ENCODE measurements around the gene SLIT1.

The SLIT1 gene

DNA sequence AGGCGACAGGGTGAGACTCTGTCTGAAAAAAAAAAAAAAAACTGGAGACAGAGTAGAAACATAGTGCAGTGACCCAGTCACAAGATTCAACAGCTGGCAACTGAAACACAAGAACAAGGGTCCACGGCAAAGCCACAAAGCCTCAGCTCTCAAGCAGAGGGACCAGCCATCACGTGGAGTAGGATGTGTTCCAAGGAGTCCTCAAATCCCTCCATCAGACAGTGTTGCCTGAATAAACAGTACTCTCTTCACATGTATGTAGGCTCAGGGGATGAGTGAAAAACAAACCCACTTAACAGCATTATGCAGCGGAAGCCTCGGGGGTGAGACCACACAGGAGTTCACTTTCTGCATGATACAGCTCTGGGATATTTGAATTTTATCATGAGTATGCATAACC is 62.0 kb downstream of the SLIT1 start:
- no peak overlapping the region for H3K9ac ChIP-seq (ENCODE audit: low read length)
- no peaks in the 10 kb centered on the region for H3K4me1 ChIP-seq (ENCODE audit: insufficient read depth, low read length)
- H3K9me3 ChIP-seq (ENCODE audit: low read length) = no peaks in the 10 kb centered on the region
- H3K4me3 ChIP-seq (ENCODE audit: low read depth in 1 of 2, low read length in 2 of 2) = no peak overlapping the region
- H3K36me3 ChIP-seq (ENCODE audit: insufficient read depth, low read length) = no peaks in the 10 kb centered on the region
- H3K27ac ChIP-seq (ENCODE audit: low read depth, low read length) = no peak overlapping the region
- no peaks in the 10 kb centered on the region for H3K27me3 ChIP-seq (ENCODE audit: control insufficient read depth in 1 of 2, insufficient read depth in 2 of 2, low read length in 2 of 2)

- Histone ChIP-seq H3K27ac (ENCODE audit: low read depth, low read length) (no peak overlapping the region), H3K4me1 (ENCODE audit: insufficient read depth, low read length) (no peaks in the 10 kb centered on the region), H3K36me3 (ENCODE audit: insufficient read depth, low read length) (no peaks in the 10 kb centered on the region), H3K9me3 (ENCODE audit: low read length) (no peaks in the 10 kb centered on the region), H3K27me3 (ENCODE audit: control insufficient read depth in 1 of 2, insufficient read depth in 2 of 2, low read length in 2 of 2) (no peaks in the 10 kb centered on the region), H3K9ac (ENCODE audit: low read length) (no peak overlapping the region), H3K4me3 (ENCODE audit: low read depth in 1 of 2, low read length in 2 of 2) (no peak overlapping the region)
Measured at GRCh38 chr10:97121041-97121440, 64.7 kb downstream of the SLIT1 start.

GRCh38 chr10:97120370-97120769 is 65.4 kb downstream of the SLIT1 start:
- no peak overlapping the region for H3K4me3 ChIP-seq (ENCODE audit: low read depth in 1 of 2, low read length in 2 of 2)
- no peaks in the 10 kb centered on the region for H3K36me3 ChIP-seq (ENCODE audit: insufficient read depth, low read length)
- no peak overlapping the region for H3K27ac ChIP-seq (ENCODE audit: low read depth, low read length)
- no peak overlapping the region for H3K9ac ChIP-seq (ENCODE audit: low read length)
- H3K4me1 ChIP-seq (ENCODE audit: insufficient read depth, low read length) = no peaks in the 10 kb centered on the region
- no peaks in the 10 kb centered on the region for H3K9me3 ChIP-seq (ENCODE audit: low read length)
- H3K27me3 ChIP-seq (ENCODE audit: control insufficient read depth in 1 of 2, insufficient read depth in 2 of 2, low read length in 2 of 2) = no peaks in the 10 kb centered on the region

DNA sequence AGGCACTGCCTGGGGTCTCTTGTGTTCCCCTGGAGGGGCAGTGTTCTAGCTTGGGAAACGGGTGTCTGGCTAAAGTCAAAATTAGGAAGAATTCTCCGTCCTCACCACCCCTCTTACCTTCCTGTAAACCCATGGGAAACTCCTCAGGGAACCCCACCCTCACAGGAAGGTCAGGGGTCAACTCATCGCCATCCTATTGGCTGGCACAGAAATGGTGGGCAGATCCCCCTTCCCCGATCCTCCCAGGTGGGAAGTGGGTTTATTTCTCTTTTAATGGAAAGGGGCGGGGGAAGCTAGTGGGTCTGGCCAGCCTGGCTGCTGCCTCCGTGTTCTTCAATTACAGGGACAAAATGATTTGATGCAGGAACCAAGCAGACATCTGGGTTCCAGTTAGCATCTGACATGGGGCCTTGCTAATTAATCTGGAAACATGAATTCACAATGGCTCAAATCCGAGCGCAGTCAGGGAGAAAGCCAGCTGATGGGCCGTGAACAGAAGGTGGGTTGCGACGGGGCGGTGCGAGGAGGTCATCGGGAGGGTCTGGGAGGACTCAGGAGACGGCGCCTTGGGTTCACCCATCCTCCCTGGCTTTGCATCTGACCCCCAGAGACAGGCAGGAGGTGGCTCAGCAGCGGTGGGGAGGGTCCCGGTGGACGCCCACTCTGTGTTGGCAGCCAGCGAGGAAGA is 66.6 kb downstream of the SLIT1 start:
- Histone ChIP-seq H3K9me3 (ENCODE audit: low read length) (no peaks in the 10 kb centered on the region), H3K4me3 (ENCODE audit: low read depth in 1 of 2, low read length in 2 of 2) (no peak overlapping the region), H3K4me1 (ENCODE audit: insufficient read depth, low read length) (no peaks in the 10 kb centered on the region), H3K27ac (ENCODE audit: low read depth, low read length) (no peak overlapping the region), H3K36me3 (ENCODE audit: insufficient read depth, low read length) (no peaks in the 10 kb centered on the region), H3K9ac (ENCODE audit: low read length) (no peak overlapping the region), H3K27me3 (ENCODE audit: control insufficient read depth in 1 of 2, insufficient read depth in 2 of 2, low read length in 2 of 2) (no peaks in the 10 kb centered on the region)

GRCh38 chr10:97117372-97117771 is 68.4 kb downstream of the SLIT1 start:
- Histone ChIP-seq H3K4me1 (ENCODE audit: insufficient read depth, low read length) (no peaks in the 10 kb centered on the region), H3K9ac (ENCODE audit: low read length) (no peak overlapping the region), H3K27ac (ENCODE audit: low read depth, low read length) (no peak overlapping the region), H3K27me3 (ENCODE audit: control insufficient read depth in 1 of 2, insufficient read depth in 2 of 2, low read length in 2 of 2) (no peaks in the 10 kb centered on the region), H3K9me3 (ENCODE audit: low read length) (no peaks in the 10 kb centered on the region), H3K36me3 (ENCODE audit: insufficient read depth, low read length) (no peaks in the 10 kb centered on the region), H3K4me3 (ENCODE audit: low read depth in 1 of 2, low read length in 2 of 2) (no peak overlapping the region)

DNA sequence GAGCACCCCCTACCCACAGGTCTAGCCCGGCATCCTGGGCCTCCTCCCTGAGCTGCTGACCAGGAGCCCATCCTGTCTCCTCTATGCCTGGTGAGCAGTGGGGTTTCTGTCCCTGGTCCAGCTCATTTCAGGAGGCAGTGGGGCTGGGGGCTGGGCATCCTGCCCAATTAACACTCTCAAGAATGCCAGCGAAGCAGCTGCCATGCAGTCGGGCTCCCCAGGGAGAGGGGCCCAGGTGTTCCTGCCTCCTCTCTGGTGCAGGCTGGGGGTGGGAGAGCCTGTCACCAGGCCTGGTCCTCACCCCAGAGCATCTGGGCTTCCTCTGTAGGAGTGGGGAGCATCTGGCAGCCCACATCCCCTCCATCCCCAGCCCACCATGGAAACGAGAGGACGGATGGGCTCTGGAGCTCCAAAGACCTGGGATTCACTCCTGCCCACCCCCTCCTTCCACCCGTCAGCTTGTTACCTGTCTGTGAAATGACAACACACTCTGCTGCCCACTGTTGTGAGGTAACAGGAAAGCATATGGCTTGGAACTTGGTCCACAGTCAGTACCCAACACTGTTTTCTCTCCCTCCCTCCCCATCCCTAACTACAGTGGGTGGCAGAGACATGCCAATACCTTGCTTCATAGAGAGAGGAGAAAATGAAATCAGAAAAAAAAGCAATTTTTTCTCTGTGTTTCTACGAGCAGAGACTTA is 69.1 kb downstream of the SLIT1 start:
- no peak overlapping the region for H3K4me3 ChIP-seq (ENCODE audit: low read depth in 1 of 2, low read length in 2 of 2)
- H3K27me3 ChIP-seq (ENCODE audit: control insufficient read depth in 1 of 2, insufficient read depth in 2 of 2, low read length in 2 of 2) = no peaks in the 10 kb centered on the region
- no peak overlapping the region for H3K9ac ChIP-seq (ENCODE audit: low read length)
- H3K36me3 ChIP-seq (ENCODE audit: insufficient read depth, low read length) = no peaks in the 10 kb centered on the region
- no peaks in the 10 kb centered on the region for H3K9me3 ChIP-seq (ENCODE audit: low read length)
- no peak overlapping the region for H3K27ac ChIP-seq (ENCODE audit: low read depth, low read length)
- no peaks in the 10 kb centered on the region for H3K4me1 ChIP-seq (ENCODE audit: insufficient read depth, low read length)

DNA sequence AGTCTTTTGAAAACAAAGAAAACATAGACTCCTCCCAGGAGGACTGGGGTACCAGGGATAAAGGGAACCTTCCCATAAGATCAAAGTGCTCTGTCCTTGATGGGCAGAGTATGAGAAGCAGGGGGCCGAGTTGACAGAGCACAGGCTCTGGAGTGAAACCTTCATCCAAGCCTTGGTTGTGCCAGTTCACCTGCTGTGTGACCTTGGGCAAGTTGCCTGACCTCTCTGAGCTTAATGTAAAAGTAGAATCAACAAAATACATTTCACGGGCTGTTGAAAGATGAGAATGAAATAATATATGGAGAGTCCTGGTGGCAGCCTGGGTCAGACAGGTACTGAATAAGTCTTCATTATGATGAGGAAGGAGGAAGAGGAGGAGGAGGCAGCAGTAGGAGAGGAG is 69.9 kb downstream of the SLIT1 start:
- Histone ChIP-seq H3K4me3 (ENCODE audit: low read depth in 1 of 2, low read length in 2 of 2) (no peak overlapping the region), H3K36me3 (ENCODE audit: insufficient read depth, low read length) (no peaks in the 10 kb centered on the region), H3K27me3 (ENCODE audit: control insufficient read depth in 1 of 2, insufficient read depth in 2 of 2, low read length in 2 of 2) (no peaks in the 10 kb centered on the region), H3K27ac (ENCODE audit: low read depth, low read length) (no peak overlapping the region), H3K4me1 (ENCODE audit: insufficient read depth, low read length) (no peaks in the 10 kb centered on the region), H3K9ac (ENCODE audit: low read length) (no peak overlapping the region), H3K9me3 (ENCODE audit: low read length) (no peaks in the 10 kb centered on the region)

DNA sequence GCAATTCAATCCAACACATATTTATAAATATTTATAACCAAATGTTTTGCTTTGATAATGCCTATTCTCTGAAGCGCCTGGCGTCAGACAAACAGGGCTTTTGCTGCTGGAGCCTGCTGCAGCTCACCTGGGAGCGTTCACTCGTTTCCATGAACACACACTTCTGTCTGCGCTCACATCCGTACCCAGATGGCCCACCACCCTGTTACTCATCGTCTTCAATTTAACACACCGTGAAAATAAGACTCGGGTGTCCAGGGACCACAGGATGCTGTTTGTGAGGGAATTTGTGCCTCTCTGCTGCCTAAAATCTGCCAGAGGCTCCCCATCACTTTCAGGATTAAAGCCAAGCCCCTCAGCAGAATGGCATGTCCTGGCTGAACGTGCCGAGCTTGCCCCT is 74.1 kb downstream of the SLIT1 start:
- no peak overlapping the region for H3K9ac ChIP-seq (ENCODE audit: low read length)
- no peaks in the 10 kb centered on the region for H3K9me3 ChIP-seq (ENCODE audit: low read length)

GRCh38 chr10:97109547-97109946 is 76.2 kb downstream of the SLIT1 start:
- Histone ChIP-seq H3K9me3 (ENCODE audit: low read length) (no peaks in the 10 kb centered on the region), H3K4me1 (ENCODE audit: insufficient read depth, low read length) (no peaks in the 10 kb centered on the region), H3K36me3 (ENCODE audit: insufficient read depth, low read length) (no peaks in the 10 kb centered on the region), H3K27ac (ENCODE audit: low read depth, low read length) (no peak overlapping the region), H3K27me3 (ENCODE audit: control insufficient read depth in 1 of 2, insufficient read depth in 2 of 2, low read length in 2 of 2) (no peaks in the 10 kb centered on the region), H3K9ac (ENCODE audit: low read length) (no peak overlapping the region), H3K4me3 (ENCODE audit: low read depth in 1 of 2, low read length in 2 of 2) (no peak overlapping the region)

More for the DNA sequence above, 74.1 kb downstream of the SLIT1 start:
- Histone ChIP-seq H3K27me3 (ENCODE audit: control insufficient read depth in 1 of 2, insufficient read depth in 2 of 2, low read length in 2 of 2) (no peaks in the 10 kb centered on the region), H3K4me1 (ENCODE audit: insufficient read depth, low read length) (no peaks in the 10 kb centered on the region), H3K4me3 (ENCODE audit: low read depth in 1 of 2, low read length in 2 of 2) (no peak overlapping the region), H3K27ac (ENCODE audit: low read depth, low read length) (no peak overlapping the region), H3K36me3 (ENCODE audit: insufficient read depth, low read length) (no peaks in the 10 kb centered on the region)

DNA sequence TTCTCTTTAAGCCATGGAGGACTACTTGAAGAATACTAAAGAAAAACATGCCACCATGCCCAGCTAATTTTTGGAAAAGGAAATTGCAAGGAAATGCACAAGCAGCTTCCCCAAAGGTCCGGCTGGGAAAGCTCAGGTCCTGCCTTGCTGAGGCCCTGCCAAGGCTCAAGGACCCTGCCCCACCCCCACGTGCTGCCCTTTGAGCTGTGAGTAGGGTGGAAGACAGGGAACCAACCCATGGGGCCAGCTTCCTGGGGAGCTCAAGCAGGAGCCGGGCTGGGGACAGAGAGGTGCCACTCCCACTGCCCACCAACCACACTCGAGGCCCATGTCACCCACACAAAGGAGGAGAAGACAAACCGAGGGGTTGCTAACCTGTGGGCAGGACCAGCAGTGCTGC is 78.2 kb downstream of the SLIT1 start:
- Histone ChIP-seq H3K27ac (ENCODE audit: low read depth, low read length) (no peak overlapping the region), H3K27me3 (ENCODE audit: control insufficient read depth in 1 of 2, insufficient read depth in 2 of 2, low read length in 2 of 2) (no peaks in the 10 kb centered on the region), H3K9ac (ENCODE audit: low read length) (no peak overlapping the region)

DNA sequence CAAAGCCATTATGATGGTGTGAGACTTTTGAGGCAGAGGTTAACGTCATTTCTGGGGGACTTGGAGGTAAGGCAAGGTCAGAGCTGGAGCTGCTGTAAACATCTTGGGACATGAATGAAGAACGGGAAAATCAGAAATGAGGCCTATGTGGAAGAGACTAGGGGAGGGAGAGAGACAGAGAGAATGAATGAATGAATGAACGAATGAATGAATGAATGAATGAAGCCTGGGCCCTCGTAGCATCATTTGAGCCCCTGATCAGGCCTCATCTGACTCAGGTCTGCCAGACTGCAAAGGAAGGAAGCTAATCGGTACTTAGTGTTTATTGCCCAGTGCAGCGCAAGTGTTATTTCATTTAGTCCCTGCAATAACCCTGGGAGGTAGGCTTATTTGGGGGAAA is 79.6 kb downstream of the SLIT1 start:
- Histone ChIP-seq H3K9me3 (ENCODE audit: low read length) (no peaks in the 10 kb centered on the region), H3K4me1 (ENCODE audit: insufficient read depth, low read length) (no peaks in the 10 kb centered on the region), H3K27ac (ENCODE audit: low read depth, low read length) (no peak overlapping the region), H3K4me3 (ENCODE audit: low read depth in 1 of 2, low read length in 2 of 2) (no peak overlapping the region), H3K9ac (ENCODE audit: low read length) (no peak overlapping the region), H3K27me3 (ENCODE audit: control insufficient read depth in 1 of 2, insufficient read depth in 2 of 2, low read length in 2 of 2) (no peaks in the 10 kb centered on the region), H3K36me3 (ENCODE audit: insufficient read depth, low read length) (no peaks in the 10 kb centered on the region)

More for the DNA sequence above, 78.2 kb downstream of the SLIT1 start:
- no peak overlapping the region for H3K4me3 ChIP-seq (ENCODE audit: low read depth in 1 of 2, low read length in 2 of 2)
- no peaks in the 10 kb centered on the region for H3K36me3 ChIP-seq (ENCODE audit: insufficient read depth, low read length)
- H3K9me3 ChIP-seq (ENCODE audit: low read length) = no peaks in the 10 kb centered on the region
- no peaks in the 10 kb centered on the region for H3K4me1 ChIP-seq (ENCODE audit: insufficient read depth, low read length)

GRCh38 chr10:97105303-97105702 is 80.5 kb downstream of the SLIT1 start:
- Histone ChIP-seq H3K4me3 (ENCODE audit: low read depth in 1 of 2, low read length in 2 of 2) (no peak overlapping the region), H3K36me3 (ENCODE audit: insufficient read depth, low read length) (no peaks in the 10 kb centered on the region), H3K9me3 (ENCODE audit: low read length) (no peaks in the 10 kb centered on the region), H3K4me1 (ENCODE audit: insufficient read depth, low read length) (no peaks in the 10 kb centered on the region), H3K27me3 (ENCODE audit: control insufficient read depth in 1 of 2, insufficient read depth in 2 of 2, low read length in 2 of 2) (no peaks in the 10 kb centered on the region), H3K9ac (ENCODE audit: low read length) (no peak overlapping the region), H3K27ac (ENCODE audit: low read depth, low read length) (no peak overlapping the region)

All from muscle layer of colon (tissue), 2 donors.